Hepatocyte (in vitro differentiated cells): ENCODE measurements around the gene HOXB3. TPM values are rescaled to one million over a fixed set of nuclear protein-coding genes. Genes with fewer than 3 reads are reported as not detected.

Experiments used
- DNase-seq: peaks from one replicate; pipeline ENCODE4 v3.0.0-alpha.2; 2016; ENCODE audit warnings: low spot score
- H2AFZ ChIP-seq: fragments of 200-600 bp; sonication (generic); 2 replicates; pipeline ENCODE4 v1.6.0; 2016; ENCODE audit warnings: antibody characterized with exemption, mild to moderate bottlenecking
- H3K27ac ChIP-seq: fragments of 200-600 bp; sonication (generic); 2 replicates; pipeline ENCODE4 v1.5.1; 2016; ENCODE audit warnings: mild to moderate bottlenecking
- H3K27me3 ChIP-seq: fragments of 200-600 bp; sonication (generic); 2 replicates; pipeline ENCODE4 v1.6.1; 2016
- H3K36me3 ChIP-seq: fragments of 200-600 bp; sonication (generic); replicated peaks from 2 replicates; pipeline ENCODE4 v1.5.1; 2016; ENCODE audit warnings: low read depth; ENCODE audit not compliant: insufficient read depth
- H3K4me1 ChIP-seq: fragments of 200-600 bp; sonication (generic); 2 replicates; pipeline ENCODE4 v1.5.1; 2016; ENCODE audit warnings: mild to moderate bottlenecking, moderate library complexity; ENCODE audit not compliant: insufficient read depth
- H3K4me2 ChIP-seq: fragments of 200-600 bp; sonication (generic); 2 replicates; pipeline ENCODE4 v1.6.0; 2016
- H3K4me3 ChIP-seq: fragments of 200-600 bp; sonication (generic); 2 replicates; pipeline ENCODE4 v1.5.1; 2016; ENCODE audit warnings: mild to moderate bottlenecking
- H3K79me2 ChIP-seq: fragments of 200-600 bp; sonication (generic); 2 replicates; pipeline ENCODE4 v1.6.0; 2017; ENCODE audit warnings: mild to moderate bottlenecking
- H3K9me2 ChIP-seq: fragments of 200-600 bp; sonication (generic); replicated peaks from 2 replicates; pipeline ENCODE4 v1.6.0; 2017; ENCODE audit warnings: mild to moderate bottlenecking; ENCODE audit not compliant: insufficient read depth
- H3K9me3 ChIP-seq: fragments of 200-600 bp; sonication (generic); 2 replicates; pipeline ENCODE4 v1.5.1; 2016; ENCODE audit warnings: low read depth, mild to moderate bottlenecking
- H4K20me1 ChIP-seq: fragments of 200-600 bp; sonication (generic); 2 replicates; pipeline ENCODE4 v1.6.0; 2016; ENCODE audit warnings: mild to moderate bottlenecking; ENCODE audit not compliant: insufficient read depth, poor library complexity, severe bottlenecking
- EZH2 ChIP-seq: fragments of 200-600 bp; sonication (generic); IDR thresholded peaks from 2 replicates; pipeline ENCODE4 v1.6.1; 2016; ENCODE audit warnings: antibody characterized with exemption, mild to moderate bottlenecking, borderline replicate concordance
- EZH2phosphoT487 ChIP-seq: fragments of 200-600 bp; sonication (generic); IDR thresholded peaks from one replicate; pipeline ENCODE4 v1.6.1; 2018; ENCODE audit warnings: antibody characterized with exemption, mild to moderate bottlenecking, low read depth, moderate library complexity; ENCODE audit not compliant: unreplicated experiment, severe bottlenecking
- WGBS: methylation state at CpG from one replicate; pipeline ENCODE4 v1.1.6; 2016; ENCODE audit warnings: low lambda C conversion rate; ENCODE audit errors: missing lambda C conversion rate; 5-methylcytosine and 5-hydroxymethylcytosine counted together
- polyA plus RNA-seq: library from polyadenylated mRNA; unstranded; fragments of >200 nt; fragmentation: Nextera tagmentation; extraction: Ambion mirVana; gene quantifications from 2 replicates; pipeline ENCODE4 v1.2.1, GENCODE V29; 2016
- total RNA-seq: library from RNA; depleted of rRNA; stranded (reverse); fragments of >200 nt; gene quantifications from 2 replicates; pipeline ENCODE4 v1.2.3, GENCODE V29; 2014
- TF ChIP-seq, protein P1 (sequence below): fragments of 200-600 bp; sonication (generic); IDR thresholded peaks from 2 replicates; pipeline ENCODE4 v1.5.1; 2016; ENCODE audit warnings: antibody characterized with exemption, mild to moderate bottlenecking; ENCODE audit not compliant: poor library complexity

HOXB3 gene
- total and polyA plus RNA-seq, 2 experiments from 2014 or later, result 1.8 to 5.9 TPM

DNA sequence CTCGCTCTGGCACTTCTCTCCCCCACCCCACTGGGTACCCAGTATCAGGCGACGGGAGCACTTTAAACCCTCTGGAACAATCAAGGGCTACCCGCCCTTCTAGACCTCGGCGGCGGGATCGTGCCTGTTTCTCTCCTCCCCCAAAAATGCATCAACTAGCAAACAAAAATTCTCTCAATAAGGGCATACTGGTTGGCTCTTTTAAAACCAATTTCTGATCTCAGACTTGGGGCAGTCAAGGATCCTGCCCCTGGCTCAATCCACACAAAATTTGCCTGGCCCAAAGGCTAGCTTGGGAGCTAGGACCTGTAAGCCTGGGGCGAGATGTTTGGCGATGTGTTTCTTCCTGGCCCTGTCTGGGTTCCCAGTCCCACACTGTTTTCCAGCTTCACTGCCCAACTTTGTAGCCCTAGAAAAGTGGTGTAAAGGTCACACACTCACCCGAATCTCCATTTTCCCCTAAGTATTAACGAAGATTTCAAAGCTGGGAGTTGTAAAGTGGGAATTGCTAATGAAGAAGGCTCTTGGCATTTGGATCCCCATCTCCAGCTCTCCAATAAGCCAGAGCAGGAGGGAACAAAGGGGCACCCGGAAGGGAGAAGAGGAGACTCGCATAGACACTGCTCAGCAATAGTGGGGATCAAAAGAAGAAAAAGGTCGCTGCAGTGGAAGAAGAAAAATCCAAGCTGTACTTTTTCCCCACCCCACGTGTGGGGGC lies 30.8 kb downstream of the HOXB3 start:
- no peak for DNase-seq
- Histone ChIP-seq H3K4me2 (peak overlapping the region; percentile 19), H3K9me3 (no peaks in the 10 kb centered on the region), H3K4me1 (peaks cover 60% of the 10 kb centered on the region), H3K27me3 (peaks cover 87% of the 10 kb centered on the region), H3K36me3 (no peaks in the 10 kb centered on the region), H3K4me3 (no peak overlapping the region), H3K27ac (no peak overlapping the region), H3K79me2 (peaks cover 36% of the 10 kb centered on the region), H2AFZ (no peak overlapping the region), H4K20me1 (no peaks in the 10 kb centered on the region), H3K9me2 (no peaks in the 10 kb centered on the region)
- TF ChIP-seq EZH2 (peak; percentile 55), EZH2phosphoT487 (no peak)
- WGBS, result 42% methylated on average over 16 of the region's 16 CpGs

DNA sequence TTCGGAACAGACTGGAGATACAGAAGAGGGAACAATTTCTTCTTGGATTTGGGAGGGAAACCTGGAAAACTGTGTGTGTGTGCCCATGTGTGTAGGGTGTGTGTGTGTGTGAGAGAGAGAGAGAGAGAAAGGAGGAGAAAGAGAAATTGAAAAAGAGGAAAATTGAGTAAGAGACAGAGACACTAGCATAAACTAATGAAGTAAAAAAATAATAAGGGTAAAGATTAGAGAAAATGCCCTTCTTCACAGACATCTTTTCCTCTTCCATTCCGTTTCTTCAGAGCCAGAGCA lies 31.3 kb downstream of the HOXB3 start:
- Histone ChIP-seq H3K9me3 (no peaks in the 10 kb centered on the region), H3K9me2 (no peaks in the 10 kb centered on the region), H3K4me2 (no peak overlapping the region), H3K27ac (no peak overlapping the region), H3K27me3 (peaks cover 90% of the 10 kb centered on the region), H3K4me1 (peaks cover 62% of the 10 kb centered on the region), H4K20me1 (no peaks in the 10 kb centered on the region), H3K4me3 (no peak overlapping the region), H3K79me2 (peaks cover 40% of the 10 kb centered on the region), H3K36me3 (no peaks in the 10 kb centered on the region), H2AFZ (no peak overlapping the region)
- TF ChIP-seq, protein P1, sequence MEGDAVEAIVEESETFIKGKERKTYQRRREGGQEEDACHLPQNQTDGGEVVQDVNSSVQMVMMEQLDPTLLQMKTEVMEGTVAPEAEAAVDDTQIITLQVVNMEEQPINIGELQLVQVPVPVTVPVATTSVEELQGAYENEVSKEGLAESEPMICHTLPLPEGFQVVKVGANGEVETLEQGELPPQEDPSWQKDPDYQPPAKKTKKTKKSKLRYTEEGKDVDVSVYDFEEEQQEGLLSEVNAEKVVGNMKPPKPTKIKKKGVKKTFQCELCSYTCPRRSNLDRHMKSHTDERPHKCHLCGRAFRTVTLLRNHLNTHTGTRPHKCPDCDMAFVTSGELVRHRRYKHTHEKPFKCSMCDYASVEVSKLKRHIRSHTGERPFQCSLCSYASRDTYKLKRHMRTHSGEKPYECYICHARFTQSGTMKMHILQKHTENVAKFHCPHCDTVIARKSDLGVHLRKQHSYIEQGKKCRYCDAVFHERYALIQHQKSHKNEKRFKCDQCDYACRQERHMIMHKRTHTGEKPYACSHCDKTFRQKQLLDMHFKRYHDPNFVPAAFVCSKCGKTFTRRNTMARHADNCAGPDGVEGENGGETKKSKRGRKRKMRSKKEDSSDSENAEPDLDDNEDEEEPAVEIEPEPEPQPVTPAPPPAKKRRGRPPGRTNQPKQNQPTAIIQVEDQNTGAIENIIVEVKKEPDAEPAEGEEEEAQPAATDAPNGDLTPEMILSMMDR, result no peak
- no peak for TF ChIP-seq EZH2phosphoT487
- no peak for TF ChIP-seq EZH2
- no peak for DNase-seq
- 52% methylated on average over 2 of the region's 2 CpGs for WGBS

DNA sequence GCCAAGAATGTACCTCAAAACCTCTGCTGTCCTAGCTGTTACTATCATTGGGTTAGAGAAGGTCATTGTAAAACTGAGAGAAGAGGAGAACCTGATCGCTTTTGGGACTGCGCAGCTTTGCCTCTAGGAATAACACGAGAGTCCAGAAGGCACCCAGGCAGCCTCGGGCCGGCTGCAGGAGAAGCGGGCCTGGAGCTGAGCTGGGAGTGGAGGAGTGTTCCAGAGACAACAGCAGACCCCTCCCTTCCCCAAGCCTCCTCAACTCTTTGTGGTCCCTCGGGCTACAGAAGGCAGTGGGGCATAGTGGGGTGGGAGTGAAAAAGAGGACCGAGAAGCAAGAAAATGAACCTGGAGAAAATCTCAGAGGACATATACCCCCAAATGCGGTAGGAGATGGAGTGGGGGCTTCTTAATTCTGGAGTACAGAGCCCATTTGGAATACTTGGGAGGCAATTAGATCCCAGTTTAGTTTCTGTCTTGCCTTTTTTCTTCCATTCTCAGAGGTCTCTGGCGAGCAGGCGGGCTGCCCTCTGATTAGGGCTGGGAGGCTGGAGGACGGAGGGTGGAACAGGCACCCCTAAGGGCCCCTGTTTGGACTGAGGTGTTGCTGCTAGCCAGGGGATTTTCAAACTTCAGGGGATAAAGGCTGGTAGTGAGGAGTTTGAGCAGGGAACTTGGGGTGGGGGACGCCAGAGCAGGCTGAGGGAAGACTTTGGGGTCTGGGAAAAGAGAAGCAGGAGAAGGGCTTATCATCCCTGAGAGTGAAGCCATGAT lies 31.8 kb downstream of the HOXB3 start:
- Histone ChIP-seq H3K9me2 (no peaks in the 10 kb centered on the region), H3K4me2 (no peak overlapping the region), H3K79me2 (peaks cover 35% of the 10 kb centered on the region), H3K4me3 (no peak overlapping the region), H3K36me3 (no peaks in the 10 kb centered on the region), H3K27me3 (peaks cover 90% of the 10 kb centered on the region), H4K20me1 (no peaks in the 10 kb centered on the region), H3K9me3 (no peaks in the 10 kb centered on the region), H3K4me1 (peaks cover 60% of the 10 kb centered on the region), H3K27ac (no peak overlapping the region), H2AFZ (no peak overlapping the region)
- WGBS, result 47% methylated on average over 13 of the region's 13 CpGs
- DNase-seq, result no peak
- no peak for TF ChIP-seq EZH2phosphoT487
- TF ChIP-seq, protein P1, result no peak
- no peak for TF ChIP-seq EZH2
